OCI-M1 (cell line): Measurements from ENCODE around the gene RXRB.

ENCODE experiments used
- DNase-seq: peaks from one replicate; lab custom pipeline; 2025; lab: John Stamatoyannopoulos, UW

RXRB gene

DNA sequence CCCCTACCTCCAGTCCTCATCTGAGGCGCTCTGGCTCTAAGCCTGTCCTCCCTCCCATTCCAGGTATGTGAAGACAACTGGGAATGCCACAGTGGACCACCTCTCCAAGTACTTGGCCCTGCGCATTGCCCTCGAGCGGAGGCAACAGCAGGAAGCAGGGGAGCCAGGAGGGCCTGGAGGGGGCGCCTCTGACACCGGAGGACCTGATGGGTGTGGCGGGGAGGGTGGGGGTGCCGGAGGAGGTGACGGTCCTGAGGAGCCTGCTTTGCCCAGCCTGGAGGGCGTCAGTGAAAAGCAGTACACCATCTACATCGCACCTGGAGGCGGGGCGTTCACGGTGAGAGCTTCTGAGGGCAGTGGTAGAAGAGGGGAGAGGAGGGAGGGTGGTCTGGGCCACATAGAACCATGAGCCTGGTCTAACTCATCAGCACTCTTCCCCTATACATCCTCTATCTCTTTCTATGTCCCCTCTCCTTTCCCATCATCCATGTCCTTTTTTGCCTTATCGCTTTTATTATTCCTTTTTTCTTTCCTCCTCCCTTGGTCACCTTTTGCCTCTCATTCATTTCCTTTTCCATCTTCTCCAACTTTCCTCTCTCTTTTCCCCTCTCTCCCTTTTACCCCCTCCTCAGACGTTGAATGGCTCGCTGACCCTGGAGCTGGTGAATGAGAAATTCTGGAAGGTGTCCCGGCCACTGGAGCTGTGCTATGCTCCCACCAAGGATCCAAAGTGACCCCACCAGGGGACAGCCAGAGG is 11.4 kb upstream of the RXRB start:
- no peak for DNase-seq

- DNase-seq, result no peak
Measured at GRCh38 chr6:33211136-33211535, 10.7 kb upstream of the RXRB start.

DNA sequence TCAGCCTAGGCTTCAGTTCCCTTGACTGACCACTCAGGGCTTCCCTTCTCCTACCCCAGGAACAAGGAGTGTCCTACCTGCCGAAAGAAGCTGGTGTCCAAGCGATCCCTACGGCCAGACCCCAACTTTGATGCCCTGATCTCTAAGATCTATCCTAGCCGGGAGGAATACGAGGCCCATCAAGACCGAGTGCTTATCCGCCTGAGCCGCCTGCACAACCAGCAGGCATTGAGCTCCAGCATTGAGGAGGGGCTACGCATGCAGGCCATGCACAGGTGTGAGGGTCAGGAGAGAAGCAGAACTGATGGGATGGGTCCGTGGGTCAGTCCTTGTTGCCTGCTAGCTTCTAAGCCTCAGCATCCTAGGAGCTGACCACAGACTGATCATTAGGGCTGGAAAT is 9.4 kb upstream of the RXRB start:
- no peak for DNase-seq

GRCh38 chr6:33208091-33208967 is 7.9 kb upstream of the RXRB start, which contains the start of gene RING1:
TSS of gene RING1 (plus strand) at chr6:33208500. CDS start at chr6:33208823, 323 bp downstream.
- peak; percentile 87 for DNase-seq

DNA sequence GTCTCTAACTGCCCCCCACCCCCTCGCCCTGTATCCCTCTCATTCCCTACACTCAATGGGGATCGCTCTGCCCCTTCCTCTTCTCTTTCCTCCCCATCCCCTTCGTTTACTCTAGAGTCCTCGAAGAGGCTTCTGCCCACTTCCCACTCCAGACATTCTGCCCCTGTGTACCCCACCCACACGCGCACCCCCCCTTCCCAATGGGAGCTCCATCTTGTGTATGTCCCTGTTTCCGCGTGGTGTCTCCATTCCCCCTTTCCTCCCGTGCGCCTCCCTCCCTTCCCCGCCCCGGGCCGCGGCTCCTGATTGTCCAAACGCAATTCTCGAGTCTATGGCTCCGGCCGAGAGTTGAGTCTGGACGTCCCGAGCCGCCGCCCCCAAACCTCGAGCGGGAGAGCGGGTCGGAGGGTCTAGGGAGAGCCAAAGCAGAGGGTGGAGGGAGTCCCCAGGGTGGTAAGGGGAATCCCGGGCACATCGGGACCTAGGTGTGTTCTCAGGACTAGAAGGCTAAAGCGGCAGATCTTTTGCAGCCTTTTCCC is 7.2 kb upstream of the RXRB start:
- DNase-seq, result peak; percentile 61

DNA sequence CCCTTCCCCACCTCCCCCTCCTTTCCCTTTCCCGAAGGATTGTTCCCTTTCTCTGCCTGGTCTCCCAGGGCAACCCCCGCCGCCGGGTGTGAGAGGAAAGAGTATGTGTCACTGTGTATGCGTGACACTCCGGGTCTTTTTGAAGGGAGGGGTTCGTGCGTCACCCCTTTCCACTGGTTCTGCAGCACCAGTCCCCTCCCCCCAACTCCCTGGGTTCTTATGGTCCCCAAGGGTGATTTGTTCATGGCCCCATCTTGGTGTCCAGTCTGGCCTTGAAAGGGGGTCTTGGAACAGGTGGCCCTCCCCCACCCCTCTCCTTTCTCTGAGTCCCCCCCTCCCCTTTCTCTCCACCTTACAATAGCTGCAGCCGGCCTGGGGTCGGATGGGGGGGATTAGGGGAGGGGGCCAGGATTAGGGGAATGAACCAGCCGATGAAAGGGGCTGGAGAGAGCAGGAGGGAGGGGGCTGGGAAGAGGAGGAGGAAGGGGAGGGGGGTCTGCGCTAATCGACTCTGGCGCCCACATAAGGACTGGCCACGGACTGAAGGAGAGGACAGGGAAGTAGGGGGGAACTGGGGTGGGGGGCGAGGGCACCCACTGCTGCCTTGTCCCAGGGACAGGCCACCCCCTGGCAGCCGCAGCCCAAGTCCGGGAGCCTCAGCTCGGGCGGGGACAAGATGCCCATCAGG is 6.5 kb upstream of the RXRB start:
- no peak for DNase-seq

- no peak for DNase-seq
Measured at GRCh38 chr6:33206027-33206863, 5.8 kb upstream of the RXRB start.

DNA sequence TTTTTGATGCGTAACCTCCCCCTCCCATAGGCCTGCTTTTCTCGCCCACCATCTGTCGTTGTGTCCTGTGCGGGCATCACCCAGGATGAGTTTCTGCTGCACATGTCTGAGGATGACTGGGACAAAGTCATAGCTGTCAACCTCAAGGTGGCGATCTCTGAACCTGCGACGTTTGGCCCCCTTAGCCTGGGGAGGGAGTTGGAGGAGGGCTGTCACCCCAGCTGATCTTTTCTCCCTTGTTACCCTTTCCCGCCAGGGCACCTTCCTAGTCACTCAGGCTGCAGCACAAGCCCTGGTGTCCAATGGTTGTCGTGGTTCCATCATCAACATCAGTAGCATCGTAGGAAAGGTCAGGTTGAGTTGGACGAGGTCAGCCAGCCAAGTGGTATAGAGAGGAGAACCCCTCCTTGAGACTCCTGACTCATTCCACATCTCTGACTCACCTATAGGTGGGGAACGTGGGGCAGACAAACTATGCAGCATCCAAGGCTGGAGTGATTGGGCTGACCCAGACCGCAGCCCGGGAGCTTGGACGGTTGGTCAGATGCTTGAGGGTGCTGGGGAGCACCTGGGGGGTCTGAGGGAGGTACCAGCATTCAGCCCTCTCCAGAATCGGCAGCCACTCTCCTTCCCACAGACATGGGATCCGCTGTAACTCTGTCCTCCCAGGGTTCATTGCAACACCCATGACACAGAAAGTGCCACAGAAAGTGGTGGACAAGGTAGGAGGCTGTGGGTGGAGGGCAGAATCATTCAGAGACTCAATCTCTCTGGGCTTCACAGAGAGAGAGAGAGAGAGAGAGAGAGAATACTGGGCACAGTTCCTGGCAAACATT is 4.9 kb upstream of the RXRB start:
- no peak for DNase-seq

- peak; percentile 97 for DNase-seq
Measured at GRCh38 chr6:33204415-33205190, 4.1 kb upstream of the RXRB start, which contains the start of gene HSD17B8. TSS of gene HSD17B8 (plus strand) at chr6:33204655. CDS start at chr6:33204669, 14 bp downstream.

DNA sequence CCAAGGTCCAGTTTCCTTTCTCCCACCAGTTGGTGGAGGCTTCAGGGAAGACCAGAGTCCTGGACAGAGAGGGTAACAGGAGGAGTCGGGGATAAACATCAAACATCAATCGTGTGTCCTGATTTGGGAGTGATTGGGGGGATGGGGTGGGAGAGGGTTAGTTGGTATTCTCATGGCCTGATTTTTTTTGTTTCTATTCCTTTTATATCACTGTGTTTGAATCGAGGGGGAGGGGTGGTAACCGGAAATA is 3.6 kb upstream of the RXRB start:
- no peak for DNase-seq

DNA sequence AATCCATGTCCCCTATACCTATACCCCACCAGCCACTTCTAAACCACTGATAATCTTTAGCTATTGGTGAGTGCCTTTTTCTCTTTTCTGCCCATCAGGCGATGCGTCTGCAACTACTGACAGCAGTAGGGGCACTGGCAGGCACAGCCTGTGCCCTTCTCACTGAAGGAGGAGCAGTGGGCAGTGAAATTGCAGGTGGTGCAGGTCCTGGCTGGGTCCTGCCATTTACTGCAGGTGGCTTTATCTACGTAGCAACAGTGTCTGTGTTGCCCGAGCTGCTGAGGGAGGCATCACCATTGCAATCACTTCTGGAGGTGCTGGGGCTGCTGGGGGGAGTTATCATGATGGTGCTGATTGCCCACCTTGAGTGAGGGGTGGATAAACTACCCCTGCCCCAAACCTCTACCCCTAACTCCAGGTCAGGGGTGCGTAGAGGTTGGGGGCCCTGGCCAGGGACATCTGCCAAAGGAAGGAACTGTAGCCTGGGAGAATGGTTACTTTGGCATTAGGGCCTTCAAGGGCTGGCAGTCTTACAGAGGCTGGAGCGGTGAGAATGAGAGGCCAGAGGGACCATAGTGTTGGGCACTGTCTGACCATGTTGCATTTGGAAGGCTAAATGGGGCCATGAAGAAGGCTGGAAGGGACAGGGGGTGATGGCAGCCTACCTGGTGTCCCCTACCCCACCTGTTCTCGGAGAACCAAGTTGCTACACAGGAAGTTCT is 3.1 kb upstream of the RXRB start:
- DNase-seq, result no peak

DNA sequence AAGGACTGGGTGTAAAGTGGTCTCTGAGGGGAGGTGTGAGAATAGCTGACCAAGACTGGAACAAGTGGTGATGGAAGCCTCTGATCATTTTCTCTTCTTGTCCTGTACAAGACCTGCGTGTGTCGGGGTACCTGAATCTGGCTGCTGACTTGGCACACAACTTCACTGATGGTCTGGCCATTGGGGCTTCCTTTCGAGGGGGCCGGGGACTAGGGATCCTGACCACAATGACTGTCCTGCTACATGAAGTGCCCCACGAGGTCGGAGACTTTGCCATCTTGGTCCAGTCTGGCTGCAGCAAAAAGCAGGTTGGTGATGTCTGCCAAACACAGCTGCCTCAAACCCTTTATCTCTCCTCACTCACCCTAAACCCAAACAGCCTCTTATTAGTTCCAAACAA is 2.3 kb upstream of the RXRB start:
- DNase-seq, result no peak

DNA sequence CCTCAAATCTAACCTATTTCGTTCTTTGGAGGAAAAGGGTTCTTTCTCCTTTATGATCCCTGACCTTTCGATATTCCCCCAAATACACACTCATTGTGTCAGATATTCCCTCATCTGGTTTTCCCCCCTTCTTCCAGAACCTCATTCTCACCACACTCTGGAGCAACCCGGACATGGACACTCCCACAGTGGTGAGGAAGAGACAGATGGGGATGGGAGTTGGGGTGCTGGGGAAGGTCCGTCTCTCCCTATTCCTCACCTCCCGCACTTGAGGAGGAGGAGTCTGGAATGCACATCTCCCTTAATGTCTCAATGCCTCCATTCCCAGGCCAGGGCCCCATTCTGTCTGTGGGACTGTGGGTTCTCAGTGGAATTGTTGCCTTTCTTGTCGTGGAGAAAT is 1.5 kb upstream of the RXRB start:
- DNase-seq, result no peak

DNA sequence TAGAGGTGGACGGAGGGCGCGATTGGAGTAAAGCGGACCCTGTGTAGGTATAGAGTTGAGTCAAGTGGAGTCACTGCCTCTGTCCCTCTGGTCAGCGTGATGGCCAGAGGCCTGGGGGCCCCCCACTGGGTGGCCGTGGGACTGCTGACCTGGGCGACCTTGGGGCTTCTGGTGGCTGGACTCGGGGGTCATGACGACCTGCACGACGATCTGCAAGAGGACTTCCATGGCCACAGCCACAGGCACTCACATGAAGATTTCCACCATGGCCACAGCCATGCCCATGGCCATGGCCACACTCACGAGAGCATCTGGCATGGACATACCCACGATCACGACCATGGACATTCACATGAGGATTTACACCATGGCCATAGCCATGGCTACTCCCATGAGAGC is 681 bp upstream of the RXRB start:
- peak; percentile 78 for DNase-seq

- peak; percentile 97 for DNase-seq
Measured at GRCh38 chr6:33199687-33200218, 712 bp downstream of the RXRB start.

- DNase-seq, result peak; percentile 30
Measured at GRCh38 chr6:33198853-33199436, 1.5 kb downstream of the RXRB start.

GRCh38 chr6:33198159-33198852 is 2.2 kb downstream of the RXRB start:
- DNase-seq, result no peak
